A549 (cell line): ENCODE data around the gene R3HDML.

Source experiments
- CHD2 ChIP-seq: fragments of 150-350 bp; IDR thresholded peaks from 2 replicates; pipeline ENCODE4 v1.6.1; 2014; ENCODE audit warnings: low read length; ENCODE audit not compliant: partially characterized antibody
- CTCF ChIP-seq: fragments of >200 bp; sonication (Bioruptor Twin); formaldehyde crosslinking; IDR thresholded peaks from 3 replicates; pipeline ENCODE4 v1.5.1; 2016
- EHF ChIP-seq: fragments of 250-450 bp; sonication (Bioruptor Pico); IDR thresholded peaks from 2 replicates; pipeline ENCODE4 v1.5.0; 2020; ENCODE audit warnings: mild to moderate bottlenecking
- JUN ChIP-seq, 2 experiments: fragments of >200 bp; sonication (Bioruptor Twin); formaldehyde crosslinking; IDR thresholded peaks; 2 replicates in 1 of 2; 3 replicates in 1 of 2; pipeline ENCODE4 v1.6.1; 2016 to 2017
- JUNB ChIP-seq: fragments of >200 bp; sonication (Bioruptor Twin); formaldehyde crosslinking; IDR thresholded peaks from 2 replicates; pipeline ENCODE4 v1.6.1; 2016
- KDM1A ChIP-seq: fragments of 200-600 bp; sonication (generic); IDR thresholded peaks from 2 replicates; pipeline ENCODE4 v1.6.1; 2016; ENCODE audit warnings: low read depth, mild to moderate bottlenecking
- MAZ ChIP-seq: fragments of 150-350 bp; IDR thresholded peaks from 2 replicates; pipeline ENCODE4 v1.6.1; 2014; ENCODE audit warnings: antibody characterized with exemption, low read depth, low read length, borderline replicate concordance
- POLR2A ChIP-seq: IDR thresholded peaks from 2 replicates; pipeline ENCODE4 v1.6.1; 2012; ENCODE audit warnings: mild to moderate bottlenecking, low read length
- RAD21 ChIP-seq, 2 experiments: fragments of >200 bp in 1 of 2; sonication (Bioruptor Twin) in 1 of 2; formaldehyde crosslinking in 1 of 2; IDR thresholded peaks in 1 of 2; conservative IDR thresholded peaks in 1 of 2; 2 replicates in 1 of 2; 3 replicates in 1 of 2; pipeline ENCODE4 v1.6.1; 2012 to 2018; ENCODE audit warnings: inconsistent platforms in 1 of 2

DNA sequence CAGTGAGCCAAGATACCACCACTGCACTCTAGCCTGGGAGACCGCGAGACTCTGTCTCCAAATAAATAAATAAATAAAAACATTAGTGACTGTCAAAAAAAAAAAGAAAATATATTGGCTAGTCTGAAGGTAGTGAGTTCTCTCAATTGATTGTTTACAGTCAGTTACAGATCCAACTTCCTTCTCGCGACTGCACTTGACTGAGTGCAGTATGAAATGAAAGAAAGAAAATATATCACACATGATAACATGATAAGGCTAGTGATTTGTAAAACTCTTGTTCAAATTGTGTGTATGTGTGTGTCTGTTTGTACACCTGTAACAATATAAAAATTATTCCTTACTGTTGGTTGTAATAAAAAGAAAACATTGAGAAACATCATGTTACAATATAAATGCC is 7.9 kb downstream of the R3HDML start:
- no peak for TF ChIP-seq RAD21 (conservative IDR thresholded peaks at IDR 0.05 in 1 of 2, IDR thresholded peaks at IDR 0.05 in 1 of 2)
- TF ChIP-seq JUN (IDR thresholded peaks at IDR 0.05): no peak
- no peak for TF ChIP-seq CTCF
- no peak for TF ChIP-seq JUNB
- no peak for TF ChIP-seq EHF
- no peak for TF ChIP-seq KDM1A
- TF ChIP-seq POLR2A: no peak
- no peak for TF ChIP-seq MAZ
- TF ChIP-seq CHD2: no peak
